Mesenchymal stem cell (in vitro differentiated cells and primary cell): ENCODE measurements around the gene ALK.
A peak's percentile ranks its signal among the peaks of the same experiment; 100 is the strongest.

Experiments used
- DNase-seq: peaks from one replicate; pipeline ENCODE4 v3.0.0-alpha.2; 2013
- H2AFZ ChIP-seq: one replicate; pipeline ENCODE4 v1.6.1; 2013; ENCODE audit warnings: low read depth, mild to moderate bottlenecking, control low read depth, inconsistent platforms, low read length, moderate library complexity
- H2AK5ac ChIP-seq: 2 replicates; pipeline ENCODE4 v1.6.1; 2013; ENCODE audit warnings: low read length, moderate library complexity, mild to moderate bottlenecking, inconsistent platforms; ENCODE audit not compliant: severe bottlenecking
- H2BK120ac ChIP-seq: one replicate; pipeline ENCODE4 v1.6.1; 2013; ENCODE audit warnings: low read depth, mild to moderate bottlenecking, inconsistent platforms, low read length, moderate library complexity
- H2BK12ac ChIP-seq, 2 experiments: one replicate each; pipeline ENCODE4 v1.6.1; 2013; ENCODE audit warnings: inconsistent platforms in 2 of 2, low read length in 2 of 2, mild to moderate bottlenecking in 2 of 2, moderate library complexity in 2 of 2, control low read depth in 1 of 2
- H2BK15ac ChIP-seq: one replicate; pipeline ENCODE4 v1.6.1; 2013; ENCODE audit warnings: mild to moderate bottlenecking, low read depth, inconsistent platforms; ENCODE audit not compliant: poor library complexity, severe bottlenecking
- H2BK5ac ChIP-seq: 2 replicates; pipeline ENCODE4 v1.6.1; 2013; ENCODE audit warnings: low read depth, mild to moderate bottlenecking, low read length, control low read depth, inconsistent platforms; ENCODE audit not compliant: poor library complexity, severe bottlenecking
- H3K14ac ChIP-seq, 2 experiments: one replicate each; pipeline ENCODE4 v1.6.1; 2013; ENCODE audit warnings: inconsistent platforms in 2 of 2, low read length in 2 of 2, control low read depth in 1 of 2, mild to moderate bottlenecking in 1 of 2, moderate library complexity in 1 of 2
- H3K18ac ChIP-seq, 2 experiments: one replicate each; pipeline ENCODE4 v1.6.1; 2013; ENCODE audit warnings: inconsistent platforms in 2 of 2, low read length in 2 of 2, control low read depth in 1 of 2, low read depth in 1 of 2, mild to moderate bottlenecking in 1 of 2
- H3K23ac ChIP-seq, 2 experiments: one replicate each; pipeline ENCODE4 v1.6.1; 2013; ENCODE audit warnings: inconsistent platforms in 2 of 2, low read length in 2 of 2, mild to moderate bottlenecking in 2 of 2, moderate library complexity in 2 of 2, control low read depth in 1 of 2
- H3K27ac ChIP-seq: 2 replicates; pipeline ENCODE4 v1.5.1; 2013; ENCODE audit warnings: mild to moderate bottlenecking, moderate library complexity, low read length, control low read depth, inconsistent platforms; ENCODE audit not compliant: poor library complexity, severe bottlenecking
- H3K27me3 ChIP-seq, 2 experiments: 2 replicates each; pipeline versions ENCODE4 v1.6.1 to v1.7.0; 2013; ENCODE audit warnings: low read length in 2 of 2, mild to moderate bottlenecking in 2 of 2, moderate library complexity in 2 of 2, control low read depth in 1 of 2, inconsistent platforms in 1 of 2; ENCODE audit not compliant: control insufficient read depth in 1 of 2, insufficient read depth in 1 of 2
- H3K36me3 ChIP-seq, 2 experiments: 2 replicates each; pipeline versions ENCODE4 v1.6.1 to v1.7.0; 2013; ENCODE audit warnings: low read length in 2 of 2, control low read depth in 1 of 2, inconsistent platforms in 1 of 2, low read depth in 1 of 2, mild to moderate bottlenecking in 1 of 2; ENCODE audit not compliant: insufficient read depth in 2 of 2, control insufficient read depth in 1 of 2
- H3K4ac ChIP-seq, 2 experiments: one replicate each; pipeline ENCODE4 v1.6.1; 2013; ENCODE audit warnings: inconsistent platforms in 2 of 2, low read length in 2 of 2, mild to moderate bottlenecking in 2 of 2, moderate library complexity in 2 of 2, control low read depth in 1 of 2, low read depth in 1 of 2
- H3K4me1 ChIP-seq: 2 replicates; pipeline ENCODE4 v1.6.1; 2013; ENCODE audit warnings: low read depth, low read length, control low read depth; ENCODE audit not compliant: control insufficient read depth, insufficient read depth
- H3K4me2 ChIP-seq: 2 replicates; pipeline ENCODE4 v1.6.1; 2013; ENCODE audit warnings: low read length, mild to moderate bottlenecking, inconsistent platforms; ENCODE audit not compliant: poor library complexity, severe bottlenecking
- H3K4me3 ChIP-seq, 2 experiments: 2 replicates each; pipeline versions ENCODE4 v1.5.1 to v1.7.0; 2013; ENCODE audit warnings: low read length in 2 of 2, mild to moderate bottlenecking in 2 of 2, control low read depth in 1 of 2, low read depth in 1 of 2; ENCODE audit not compliant: insufficient read depth in 1 of 2
- H3K79me1 ChIP-seq: replicated peaks from 2 replicates; pipeline ENCODE4 v1.6.1; 2013; ENCODE audit warnings: mild to moderate bottlenecking, control low read depth, low read length, inconsistent platforms; ENCODE audit not compliant: poor library complexity, severe bottlenecking
- H3K9ac ChIP-seq: 2 replicates; pipeline ENCODE4 v1.7.0; 2013; ENCODE audit warnings: mild to moderate bottlenecking, low read length, moderate library complexity
- H3K9me3 ChIP-seq: 2 replicates; pipeline ENCODE4 v1.7.0; 2013; ENCODE audit warnings: mild to moderate bottlenecking, low read length; ENCODE audit not compliant: control insufficient read depth
- H4K8ac ChIP-seq: one replicate; pipeline ENCODE4 v1.6.1; 2013; ENCODE audit warnings: inconsistent platforms, mild to moderate bottlenecking, low read length, moderate library complexity
- H4K91ac ChIP-seq: one replicate; pipeline ENCODE4 v1.6.1; 2013; ENCODE audit warnings: mild to moderate bottlenecking, low read length, inconsistent platforms
- WGBS: methylation state at CpG from one replicate; pipeline ENCODE4 v1.1.7; 2013; ENCODE audit warnings: mixed read lengths; 5-methylcytosine and 5-hydroxymethylcytosine counted together

ALK gene

GRCh38 chr2:29317801-29318485, 603.4 kb downstream of the ALK start:
- Histone ChIP-seq H3K4me2 (no peak overlapping the region), H3K27me3 (peaks cover 2 to 17% of the 10 kb centered on the region in 2 experiments)
- WGBS: 78% methylated on average over 7 of the region's 8 CpGs

GRCh38 chr2:29317077-29317517, 604.3 kb downstream of the ALK start:
- Histone ChIP-seq H2BK15ac (no peak overlapping the region), H2BK5ac (no peak overlapping the region), H3K79me1 (no peaks in the 10 kb centered on the region), H3K9me3 (no peaks in the 10 kb centered on the region), H4K91ac (no peak overlapping the region), H3K4me3 (no peak overlapping the region), H3K4ac (no peak overlapping the region), H3K14ac (no peak overlapping the region), H3K23ac (no peak overlapping the region), H2BK120ac (no peak overlapping the region), H3K27me3 (peaks cover 8 to 25% of the 10 kb centered on the region in 2 experiments), H2BK12ac (no peak overlapping the region), H3K36me3 (no peaks in the 10 kb centered on the region), H4K8ac (no peak overlapping the region), H3K18ac (no peak overlapping the region), H3K4me1 (no peaks in the 10 kb centered on the region), H2AFZ (no peak overlapping the region), H3K9ac (no peak overlapping the region), H3K27ac (no peak overlapping the region), H2AK5ac (no peak overlapping the region), H3K4me2 (no peak overlapping the region)
- no peak for DNase-seq
- WGBS: 46% methylated on average over 3 of the region's 3 CpGs

More at GRCh38 chr2:29317801-29318485, 603.4 kb downstream of the ALK start:
- no peak overlapping the region for H4K91ac ChIP-seq
- H2BK12ac ChIP-seq: no peak overlapping the region
- H3K9ac ChIP-seq: no peak overlapping the region
- H3K79me1 ChIP-seq: no peaks in the 10 kb centered on the region
- no peak overlapping the region for H3K18ac ChIP-seq
- H2AFZ ChIP-seq: no peak overlapping the region
- H3K4me1 ChIP-seq: no peaks in the 10 kb centered on the region
- no peaks in the 10 kb centered on the region for H3K36me3 ChIP-seq
- no peak overlapping the region for H2AK5ac ChIP-seq
- H3K14ac ChIP-seq: no peak overlapping the region
- no peak overlapping the region for H3K23ac ChIP-seq
- no peak overlapping the region for H3K27ac ChIP-seq
- no peak overlapping the region for H4K8ac ChIP-seq
- H3K9me3 ChIP-seq: no peaks in the 10 kb centered on the region
- H2BK15ac ChIP-seq: no peak overlapping the region
- H2BK120ac ChIP-seq: no peak overlapping the region
- no peak overlapping the region for H3K4me3 ChIP-seq
- no peak overlapping the region for H3K4ac ChIP-seq
- no peak overlapping the region for H2BK5ac ChIP-seq
- no peak for DNase-seq

GRCh38 chr2:29314816-29315571, 606.4 kb downstream of the ALK start:
- no peak for DNase-seq

GRCh38 chr2:29311458-29311857, 609.9 kb downstream of the ALK start:
- no peak overlapping the region for H3K18ac ChIP-seq
- DNase-seq: no peak
- H3K4me1 ChIP-seq: no peaks in the 10 kb centered on the region
- no peak overlapping the region for H2BK5ac ChIP-seq
- no peak overlapping the region for H2BK12ac ChIP-seq
- H3K14ac ChIP-seq: no peak overlapping the region
- H2BK15ac ChIP-seq: no peak overlapping the region
- H3K4ac ChIP-seq: no peak overlapping the region
- no peak overlapping the region for H3K23ac ChIP-seq
- H4K91ac ChIP-seq: no peak overlapping the region
- H3K9me3 ChIP-seq: no peaks in the 10 kb centered on the region
- no peak overlapping the region for H2BK120ac ChIP-seq
- no peak overlapping the region for H2AFZ ChIP-seq
- H3K9ac ChIP-seq: no peak overlapping the region
- H3K4me2 ChIP-seq: no peak overlapping the region
- H4K8ac ChIP-seq: no peak overlapping the region
- no peaks in the 10 kb centered on the region for H3K79me1 ChIP-seq
- 60% methylated on average over 5 of the region's 5 CpGs for WGBS
- H3K27me3 ChIP-seq: peaks cover 8 to 33% of the 10 kb centered on the region in 2 experiments
- no peak overlapping the region for H3K4me3 ChIP-seq
- no peak overlapping the region for H3K27ac ChIP-seq
- no peaks in the 10 kb centered on the region for H3K36me3 ChIP-seq
- no peak overlapping the region for H2AK5ac ChIP-seq

More at GRCh38 chr2:29314816-29315571, 606.4 kb downstream of the ALK start:
- Histone ChIP-seq H3K4me1 (no peaks in the 10 kb centered on the region), H2AK5ac (no peak overlapping the region), H3K4ac (no peak overlapping the region), H3K4me2 (no peak overlapping the region), H2BK12ac (no peak overlapping the region), H4K8ac (no peak overlapping the region), H2BK120ac (no peak overlapping the region), H3K79me1 (no peaks in the 10 kb centered on the region), H4K91ac (no peak overlapping the region), H3K14ac (no peak overlapping the region), H3K27me3 (peaks cover 8 to 33% of the 10 kb centered on the region in 2 experiments), H3K36me3 (no peaks in the 10 kb centered on the region), H3K18ac (no peak overlapping the region), H2BK15ac (no peak overlapping the region), H3K4me3 (peak overlapping the region in 1 of 2 experiments; percentile 21), H3K23ac (no peak overlapping the region), H3K9ac (no peak overlapping the region), H2BK5ac (no peak overlapping the region), H3K27ac (no peak overlapping the region), H3K9me3 (no peaks in the 10 kb centered on the region), H2AFZ (no peak overlapping the region)
- WGBS: 67% methylated on average over 13 of the region's 18 CpGs
